ENCODE data around the gene POPDC2. TPM values are rescaled to one million over a fixed set of nuclear protein-coding genes. Genes with fewer than 3 reads are reported as not detected.

POPDC2 gene
- total and polyA plus RNA-seq, 2 experiments from 2014 or later: 0.74 TPM; not detected in 1

DNA sequence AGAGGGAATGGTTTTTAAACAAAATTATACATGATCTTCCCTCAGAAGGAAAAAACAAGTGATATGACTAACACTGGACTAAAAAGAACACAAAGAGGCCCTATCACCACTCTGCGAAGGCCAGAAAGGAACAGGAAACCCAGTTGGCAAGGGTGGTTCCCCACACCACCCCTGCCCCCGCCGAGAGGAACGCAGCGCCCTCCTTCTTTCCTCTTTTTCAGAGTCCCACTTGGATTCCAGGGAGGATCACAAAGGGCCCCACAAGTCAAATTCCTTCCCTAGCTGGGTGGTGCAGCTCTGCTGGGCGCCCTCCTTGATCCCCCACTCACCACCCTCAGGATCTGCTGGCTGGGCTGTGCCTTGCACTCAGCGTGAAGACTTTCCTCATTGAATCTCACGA lies 32.9 kb downstream of the POPDC2 start:
- Histone ChIP-seq H2AFZ (no peak overlapping the region), H3K9me2 (ENCODE audit: insufficient read depth) (no peaks in the 10 kb centered on the region), H3K4me1 (ENCODE audit: insufficient read depth) (peaks cover 14% of the 10 kb centered on the region), H3K9ac (no peak overlapping the region), H3F3A (ENCODE audit: insufficient read depth) (no peaks in the 10 kb centered on the region), H3K4me2 (ENCODE audit: unreplicated experiment) (no peak overlapping the region), H3K27me3 (replicated peaks; ENCODE audit: insufficient read depth) (no peaks in the 10 kb centered on the region), H3K4me3 (no peak overlapping the region), H3K36me3 (ENCODE audit: low read depth) (no peaks in the 10 kb centered on the region), H4K20me1 (ENCODE audit: insufficient read depth) (no peaks in the 10 kb centered on the region), H3K9me3 (ENCODE audit: low read depth) (no peaks in the 10 kb centered on the region), H3K27ac (no peak overlapping the region), H3K79me2 (ENCODE audit: insufficient read depth) (no peaks in the 10 kb centered on the region)
- DNase-seq: no peak
- 72 to 79% methylated on average over 8 of the region's 8 CpGs for WGBS, 2 experiments (ENCODE audit: low coverage in 1 of 2, low lambda C conversion rate in 2 of 2, missing lambda C conversion rate in 2 of 2)
- in situ Hi-C loops (cut with MboI): no loop called here
- TF ChIP-seq EZH2phosphoT487 (IDR thresholded peaks at IDR 0.05; ENCODE audit: insufficient read depth, low read depth) (no peak), EZH2 (IDR thresholded peaks at IDR 0.05; ENCODE audit: insufficient read depth, poor library complexity, severe bottlenecking) (no peak)

DNA sequence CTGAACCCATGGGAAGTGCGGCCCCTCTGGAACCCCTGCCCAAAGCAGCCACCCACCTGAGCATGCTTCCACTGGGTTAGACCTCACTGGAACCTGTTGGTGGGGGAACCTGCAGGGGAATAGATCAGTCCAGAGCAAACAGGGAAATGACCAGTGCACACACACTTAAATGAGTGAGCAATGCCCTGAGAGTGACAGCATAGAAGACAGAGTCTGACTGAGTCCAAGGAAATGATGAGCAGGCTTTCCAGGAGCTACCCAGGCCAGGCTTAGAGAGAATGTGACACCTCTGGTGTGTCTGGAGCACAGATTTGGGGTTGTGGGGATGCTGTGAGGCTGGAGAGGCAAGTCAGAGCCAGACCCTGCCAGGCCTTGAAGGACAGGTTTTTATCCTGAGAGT lies 34.2 kb downstream of the POPDC2 start:
- Histone ChIP-seq H4K20me1 (ENCODE audit: insufficient read depth) (no peaks in the 10 kb centered on the region), H3K4me1 (ENCODE audit: insufficient read depth) (peaks cover 11% of the 10 kb centered on the region), H3K79me2 (ENCODE audit: insufficient read depth) (no peaks in the 10 kb centered on the region), H2AFZ (no peak overlapping the region), H3K4me2 (ENCODE audit: unreplicated experiment) (no peak overlapping the region), H3K27ac (no peak overlapping the region), H3K36me3 (ENCODE audit: low read depth) (no peaks in the 10 kb centered on the region), H3K9ac (no peak overlapping the region), H3K9me2 (ENCODE audit: insufficient read depth) (no peaks in the 10 kb centered on the region), H3K4me3 (no peak overlapping the region), H3F3A (ENCODE audit: insufficient read depth) (no peaks in the 10 kb centered on the region), H3K27me3 (replicated peaks; ENCODE audit: insufficient read depth) (no peaks in the 10 kb centered on the region), H3K9me3 (ENCODE audit: low read depth) (no peaks in the 10 kb centered on the region)
- TF ChIP-seq EZH2phosphoT487 (IDR thresholded peaks at IDR 0.05; ENCODE audit: insufficient read depth, low read depth): no peak
- WGBS, 2 experiments (ENCODE audit: low coverage in 1 of 2, low lambda C conversion rate in 2 of 2, missing lambda C conversion rate in 2 of 2): 81 to 83% methylated on average over 1 of the region's 1 CpG
- no peak for DNase-seq
- in situ Hi-C loops (cut with MboI): no loop called here

DNA sequence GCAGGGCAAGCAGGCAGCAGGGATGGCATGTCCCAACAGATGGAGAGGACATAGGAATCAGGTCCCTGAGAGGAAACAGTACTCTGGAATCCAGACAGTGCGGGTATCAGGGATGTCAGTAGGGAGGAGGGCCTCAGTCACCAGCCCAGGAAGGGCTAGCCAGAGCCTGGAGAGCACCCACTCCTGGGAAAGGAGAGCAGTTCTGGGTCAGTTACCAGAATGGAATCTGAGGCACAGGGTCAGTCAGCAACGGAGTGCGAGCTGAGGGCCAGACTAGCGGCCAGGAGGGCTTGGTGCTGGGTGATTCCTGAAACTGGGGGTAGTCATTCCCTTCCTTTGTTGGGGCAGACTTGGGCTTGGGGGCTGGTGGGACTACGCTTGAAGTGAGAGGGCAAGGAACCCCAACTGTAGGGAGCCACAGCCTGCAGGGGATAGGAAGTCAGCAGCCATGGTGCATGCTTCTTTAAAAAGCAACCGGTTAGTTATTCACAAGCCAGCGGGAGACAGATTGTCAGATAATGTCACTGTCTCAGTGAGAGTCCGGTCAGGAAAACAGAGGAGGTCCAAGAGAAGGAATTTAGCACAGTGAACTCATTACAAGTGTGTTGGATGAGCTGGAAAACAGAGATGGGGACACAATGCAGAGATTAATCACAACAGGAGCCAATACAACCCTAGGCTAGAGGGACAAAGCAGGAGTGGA lies 34.8 kb downstream of the POPDC2 start:
- Histone ChIP-seq H2AFZ (no peak overlapping the region), H3F3A (ENCODE audit: insufficient read depth) (no peaks in the 10 kb centered on the region), H3K4me3 (no peak overlapping the region), H3K9me2 (ENCODE audit: insufficient read depth) (no peaks in the 10 kb centered on the region), H3K9me3 (ENCODE audit: low read depth) (no peaks in the 10 kb centered on the region), H3K4me1 (ENCODE audit: insufficient read depth) (peaks cover 5% of the 10 kb centered on the region), H3K9ac (no peak overlapping the region), H3K4me2 (ENCODE audit: unreplicated experiment) (no peak overlapping the region), H3K79me2 (ENCODE audit: insufficient read depth) (no peaks in the 10 kb centered on the region), H3K36me3 (ENCODE audit: low read depth) (no peaks in the 10 kb centered on the region), H3K27ac (no peak overlapping the region), H3K27me3 (replicated peaks; ENCODE audit: insufficient read depth) (no peaks in the 10 kb centered on the region), H4K20me1 (ENCODE audit: insufficient read depth) (no peaks in the 10 kb centered on the region)
- DNase-seq: no peak
- in situ Hi-C loops (cut with MboI): no loop called here
- TF ChIP-seq EZH2phosphoT487 (IDR thresholded peaks at IDR 0.05; ENCODE audit: insufficient read depth, low read depth) (no peak), EZH2 (IDR thresholded peaks at IDR 0.05; ENCODE audit: insufficient read depth, poor library complexity, severe bottlenecking) (no peak)
- 70 to 74% methylated on average over 8 of the region's 8 CpGs for WGBS, 2 experiments (ENCODE audit: low coverage in 1 of 2, low lambda C conversion rate in 2 of 2, missing lambda C conversion rate in 2 of 2)

DNA sequence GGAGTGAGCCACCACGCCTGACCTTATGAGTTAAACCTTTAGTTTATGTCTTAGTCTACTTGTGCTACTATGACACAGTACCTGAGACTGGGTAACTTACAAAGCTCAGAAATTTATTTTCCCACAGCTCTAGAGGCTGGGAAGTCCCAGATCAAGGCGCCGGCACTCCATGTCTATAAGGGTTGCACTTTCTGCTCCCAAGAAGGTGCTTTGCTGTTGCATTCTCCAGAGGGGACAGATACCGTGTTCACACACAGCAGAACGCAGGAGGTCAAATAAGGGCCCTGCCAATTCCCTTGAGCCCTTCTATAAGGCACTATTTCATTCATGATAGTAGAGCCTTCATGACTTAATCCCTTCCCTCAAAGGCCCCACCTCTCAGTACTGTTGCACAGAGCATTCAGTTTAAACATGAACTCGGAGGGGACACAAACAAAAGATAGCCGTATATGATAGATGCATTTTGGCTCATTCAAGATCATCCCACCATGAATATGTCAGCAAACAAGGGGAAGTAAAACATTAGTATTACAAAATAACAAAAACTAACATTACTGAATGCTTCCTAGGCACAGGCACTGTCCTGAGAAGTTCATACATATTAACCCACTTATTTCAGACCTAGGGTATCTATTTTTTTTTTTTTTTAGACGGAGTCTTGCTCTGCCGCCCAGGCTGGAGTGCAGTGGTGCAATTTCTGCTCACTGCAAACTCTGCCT lies 36.2 kb downstream of the POPDC2 start:
- TF ChIP-seq EZH2phosphoT487 (IDR thresholded peaks at IDR 0.05; ENCODE audit: insufficient read depth, low read depth): no peak
- no peak for TF ChIP-seq EZH2 (IDR thresholded peaks at IDR 0.05; ENCODE audit: insufficient read depth, poor library complexity, severe bottlenecking)

More for the DNA sequence above, 36.2 kb downstream of the POPDC2 start:
- Histone ChIP-seq H3K4me2 (ENCODE audit: unreplicated experiment) (no peak overlapping the region), H3K9ac (no peak overlapping the region), H3F3A (ENCODE audit: insufficient read depth) (no peaks in the 10 kb centered on the region), H3K27ac (no peak overlapping the region), H3K4me1 (ENCODE audit: insufficient read depth) (no peaks in the 10 kb centered on the region; the same call in 1 of the 2 replicates), H3K4me3 (no peak overlapping the region), H2AFZ (no peak overlapping the region), H4K20me1 (ENCODE audit: insufficient read depth) (no peaks in the 10 kb centered on the region), H3K9me2 (ENCODE audit: insufficient read depth) (no peaks in the 10 kb centered on the region), H3K79me2 (ENCODE audit: insufficient read depth) (no peaks in the 10 kb centered on the region), H3K36me3 (ENCODE audit: low read depth) (no peaks in the 10 kb centered on the region), H3K27me3 (replicated peaks; ENCODE audit: insufficient read depth) (no peaks in the 10 kb centered on the region), H3K9me3 (ENCODE audit: low read depth) (no peaks in the 10 kb centered on the region)
- in situ Hi-C loops (cut with MboI): no loop called here
- DNase-seq: no peak
- 75 to 76% methylated on average over 9 of the region's 9 CpGs for WGBS, 2 experiments (ENCODE audit: low coverage in 1 of 2, low lambda C conversion rate in 2 of 2, missing lambda C conversion rate in 2 of 2)

Data from GM23248 (cell line).